NCI-H1092 (cell line): Measurements from ENCODE around the gene CLRN3.

ENCODE experiments used
- DNase-seq: peaks from one replicate; lab custom pipeline; 2025; lab: John Stamatoyannopoulos, UW

CLRN3 gene

DNA sequence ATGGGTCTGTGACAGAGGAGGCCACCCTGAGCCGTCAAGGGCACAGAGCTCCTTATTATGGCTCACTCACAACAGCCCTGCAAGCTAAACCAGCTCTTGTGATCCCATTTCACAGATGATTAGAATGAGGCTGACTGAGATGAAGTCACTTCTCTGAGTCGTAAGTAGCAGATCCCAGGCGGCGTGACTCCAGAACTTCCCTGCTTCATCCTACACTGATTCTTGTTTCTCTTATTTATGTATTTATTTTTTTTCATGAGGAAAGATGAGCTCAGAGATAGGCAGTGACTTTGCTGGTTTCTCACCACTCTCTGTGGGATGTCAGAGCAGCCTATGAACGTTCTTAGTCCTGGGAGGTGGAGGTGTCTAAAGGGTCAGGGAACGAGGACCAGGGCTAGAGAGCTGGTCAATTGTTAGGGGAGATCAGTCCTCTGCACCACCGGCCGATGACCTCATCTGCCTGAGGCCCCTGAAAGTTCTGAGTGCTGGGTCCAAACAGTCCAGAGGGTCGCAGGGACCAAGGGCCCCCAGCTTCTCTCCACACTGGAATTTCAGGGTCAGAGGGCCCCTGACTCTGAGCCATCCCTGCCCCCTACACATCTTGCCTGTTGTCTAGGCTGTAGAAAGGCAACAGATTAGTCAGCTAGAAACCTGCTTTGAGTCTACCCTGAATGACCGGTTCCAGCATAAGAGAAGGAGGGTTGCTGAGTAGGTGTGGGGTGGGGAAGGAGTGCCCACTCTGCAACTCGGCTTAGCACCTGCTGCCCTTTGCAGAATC is 17.9 kb downstream of the CLRN3 start:
- no peak for DNase-seq

DNA sequence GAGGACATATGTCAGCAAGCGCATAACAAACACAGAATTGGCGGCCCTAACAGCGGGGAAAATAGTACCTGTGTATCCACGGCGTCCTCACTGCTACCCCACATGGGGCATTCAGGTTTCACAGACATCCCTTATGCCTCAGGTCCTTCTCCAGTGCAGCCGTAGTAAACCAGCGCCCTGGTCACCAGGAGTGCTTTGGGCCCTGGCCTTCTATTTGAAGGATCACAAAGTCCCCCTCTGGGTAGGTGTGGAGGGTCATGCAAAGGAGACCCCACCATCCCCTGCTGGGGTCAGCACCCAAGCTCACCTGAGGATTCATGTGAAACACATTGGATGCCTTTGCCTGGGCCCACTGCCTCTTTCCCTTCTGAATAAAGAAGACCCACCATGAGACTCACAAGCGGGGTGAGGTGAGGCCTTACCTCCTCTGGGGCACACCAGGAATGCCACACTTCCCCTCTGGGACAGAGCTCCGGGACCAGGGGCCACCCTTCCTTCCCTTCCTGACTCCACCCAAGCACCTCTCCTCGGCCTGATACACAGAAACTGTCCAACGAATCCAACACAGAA is 18.8 kb downstream of the CLRN3 start:
- DNase-seq: no peak

DNA sequence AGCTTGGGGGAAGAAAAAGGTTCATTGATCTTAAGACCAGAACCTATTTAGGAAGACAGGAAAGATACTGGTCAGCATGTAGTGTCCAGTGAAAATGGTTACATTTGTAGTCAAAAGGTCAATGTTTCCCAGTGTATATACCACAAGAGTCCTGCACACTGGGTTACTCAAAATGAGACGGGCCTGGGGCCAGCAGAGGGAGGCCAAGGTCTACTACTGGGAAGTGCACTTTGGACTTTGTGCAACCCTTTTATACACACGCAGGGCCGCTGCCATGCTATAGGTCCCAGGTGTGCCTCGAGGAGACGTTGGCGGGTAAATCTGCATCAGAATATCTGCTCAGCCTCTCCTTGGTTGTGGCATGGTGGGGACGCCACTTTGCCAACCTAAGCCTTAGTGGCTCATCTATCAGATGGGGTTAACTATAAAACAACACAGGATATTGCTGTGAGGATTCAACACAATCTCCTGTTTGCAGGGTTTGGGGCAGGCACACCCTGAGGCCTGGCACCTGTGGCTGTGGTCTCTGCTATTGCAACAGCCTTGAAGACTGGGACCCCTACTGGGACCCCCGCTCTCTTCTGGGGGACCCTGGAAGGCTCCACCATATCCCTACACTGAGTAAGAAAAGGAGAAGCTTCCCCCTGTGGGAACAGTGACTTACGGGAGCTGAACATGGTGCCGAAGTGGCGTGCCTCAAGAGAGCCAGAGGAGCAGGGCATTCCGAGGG is 19.7 kb downstream of the CLRN3 start:
- DNase-seq: no peak

DNA sequence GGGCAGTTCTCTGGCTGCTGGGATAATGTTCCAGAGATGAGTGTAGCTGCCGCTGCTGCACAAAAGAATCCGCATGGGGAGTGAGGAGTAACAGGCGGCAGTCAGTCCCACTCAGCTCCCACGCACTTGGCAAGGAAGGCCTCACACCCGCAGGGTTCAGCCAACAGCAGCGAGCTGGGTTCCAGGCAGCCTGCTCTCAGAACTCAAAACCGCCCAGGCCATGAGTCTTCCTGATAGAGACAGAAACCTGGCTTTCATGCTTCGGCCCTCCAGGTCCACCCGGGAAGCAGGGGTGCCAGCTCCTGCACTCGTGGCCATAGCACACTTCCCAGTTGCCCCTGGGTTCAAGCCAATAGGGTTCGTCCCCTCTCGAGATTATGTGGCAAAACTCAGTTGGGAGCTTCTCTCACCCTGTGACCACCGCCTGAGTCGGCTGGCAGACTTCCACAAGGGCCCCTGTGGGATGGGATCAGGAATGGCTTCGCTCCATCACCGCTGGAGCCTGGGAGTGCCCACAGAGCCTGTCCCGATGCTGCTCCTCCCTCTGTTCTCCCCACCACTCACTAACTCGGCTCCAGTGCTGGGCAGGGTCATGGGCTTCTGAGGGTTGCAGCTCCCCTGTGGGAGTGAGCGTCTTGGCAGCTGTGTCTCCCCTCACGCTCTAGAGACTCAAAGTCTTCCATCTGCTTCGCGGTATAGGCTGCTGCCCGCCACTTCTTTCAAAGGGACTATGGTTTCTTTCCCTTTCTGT is 20.6 kb downstream of the CLRN3 start:
- no peak for DNase-seq

DNA sequence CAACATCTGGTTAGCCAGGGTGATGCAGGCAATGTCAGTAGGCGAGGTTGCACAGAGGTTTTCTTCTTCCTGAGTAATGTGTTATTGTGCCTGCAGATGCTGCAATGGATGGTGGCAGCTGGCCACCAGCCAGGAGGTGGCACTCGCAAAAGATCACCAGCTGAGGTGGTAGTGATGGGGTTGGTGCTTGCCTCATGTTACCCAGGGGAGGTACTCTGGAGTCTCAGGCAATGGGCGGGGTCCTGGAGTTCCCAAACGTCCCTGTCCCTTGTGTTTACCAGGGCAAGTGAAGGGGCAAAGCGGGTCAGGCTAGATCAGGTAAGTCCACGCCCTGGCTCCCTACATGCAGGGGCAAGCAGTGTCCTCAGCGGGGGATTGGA is 21.1 kb downstream of the CLRN3 start:
- DNase-seq: no peak

DNA sequence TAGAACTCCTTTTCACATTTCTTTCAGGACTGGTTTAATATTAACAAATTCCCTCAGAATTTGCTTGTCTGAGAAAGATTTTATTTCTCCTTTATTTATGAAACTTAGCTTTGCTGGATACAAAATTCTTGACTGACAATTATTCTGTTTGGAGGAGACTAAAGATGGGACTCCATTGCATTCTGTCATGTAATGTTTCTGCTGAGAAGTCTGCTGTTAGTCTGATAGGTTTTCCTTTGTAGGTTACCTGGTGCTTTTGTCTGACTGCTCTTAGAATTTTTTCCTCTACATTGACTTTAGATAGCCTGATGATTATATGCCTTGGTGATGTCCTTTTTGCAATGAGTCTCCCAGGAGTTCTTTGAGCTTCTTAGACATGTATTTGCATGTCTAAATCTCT is 23.4 kb downstream of the CLRN3 start:
- DNase-seq: no peak

DNA sequence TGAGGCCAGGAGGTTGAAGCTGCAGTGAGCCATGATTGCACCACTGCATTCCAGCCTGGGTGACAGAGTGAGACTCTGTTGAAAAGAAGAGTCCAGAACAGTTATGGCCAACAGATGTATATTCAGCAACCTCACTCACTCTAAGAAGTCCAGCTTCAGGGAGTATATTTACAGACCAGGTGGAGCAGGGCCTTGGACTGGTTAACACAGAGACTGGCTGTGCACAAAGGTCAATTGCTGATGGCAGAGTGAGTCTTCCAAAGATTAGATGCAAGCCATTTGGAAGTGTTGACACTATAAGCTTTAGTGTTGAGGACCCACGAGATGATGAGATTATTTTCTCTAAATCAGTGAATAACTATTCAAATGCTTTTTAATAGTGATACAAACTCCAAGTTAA is 24.9 kb downstream of the CLRN3 start:
- no peak for DNase-seq

DNA sequence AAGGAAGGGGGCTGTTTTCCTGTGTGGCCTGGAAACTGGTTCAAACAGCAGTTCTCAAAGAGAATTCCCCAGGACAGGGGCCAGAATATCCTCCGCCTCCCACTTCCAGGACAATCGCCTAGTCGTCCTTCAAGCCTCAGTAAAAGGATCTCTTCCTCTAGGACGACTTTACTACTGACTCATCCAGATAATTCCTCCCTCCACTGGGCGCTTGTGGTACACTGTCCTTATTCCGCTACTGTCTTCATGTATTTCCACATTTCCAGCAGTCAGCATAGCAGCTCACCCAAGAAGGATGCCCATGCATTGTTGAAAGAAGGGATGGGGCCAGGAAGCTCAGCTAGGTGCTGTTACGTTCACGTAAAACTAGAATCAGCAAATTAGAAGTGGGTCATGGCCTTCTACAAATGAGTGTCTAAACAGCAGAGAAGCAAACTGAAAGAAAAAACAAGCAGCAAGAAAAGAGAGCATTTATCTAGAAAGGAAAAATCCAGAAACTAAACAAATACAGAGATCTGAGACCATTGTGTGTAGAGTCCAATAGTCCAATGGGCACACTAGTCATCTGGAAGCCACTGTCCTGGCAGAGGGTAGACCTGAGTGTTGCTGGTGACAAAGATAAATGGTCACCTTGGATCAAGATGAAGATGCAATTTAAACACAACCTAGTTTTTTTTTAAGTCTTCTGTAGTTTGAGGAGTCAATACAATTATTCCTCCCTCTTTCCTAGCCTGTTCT is 26.3 kb downstream of the CLRN3 start:
- DNase-seq: no peak

DNA sequence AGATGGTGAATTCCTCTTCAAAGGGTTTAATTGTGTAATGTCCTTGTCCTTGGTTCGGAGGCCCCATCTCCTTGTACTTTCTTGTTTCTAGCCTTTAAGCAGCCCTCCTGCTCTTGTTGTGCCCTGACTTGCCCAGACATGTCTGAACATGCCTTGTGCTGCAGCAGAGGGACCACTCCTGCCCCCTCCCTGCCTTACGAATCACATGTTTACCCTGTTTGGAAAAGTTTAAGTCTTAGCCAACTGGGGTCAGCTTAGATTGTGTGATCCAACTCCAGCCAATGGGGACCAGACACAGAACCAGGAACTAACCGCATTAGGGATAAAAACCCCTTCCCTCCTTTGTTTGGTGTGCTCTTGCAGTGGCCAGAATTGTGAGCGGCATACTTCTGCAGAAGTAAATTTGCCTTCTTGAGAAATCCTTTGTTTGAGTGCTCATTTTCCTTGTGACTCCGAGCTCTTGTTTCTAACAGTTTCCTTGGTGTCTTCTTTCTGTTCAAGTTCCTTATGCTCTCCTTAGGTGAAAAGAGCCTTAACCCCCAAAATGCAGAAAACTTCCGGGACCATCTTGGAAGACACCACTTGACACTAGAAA is 29.4 kb downstream of the CLRN3 start:
- no peak for DNase-seq

DNA sequence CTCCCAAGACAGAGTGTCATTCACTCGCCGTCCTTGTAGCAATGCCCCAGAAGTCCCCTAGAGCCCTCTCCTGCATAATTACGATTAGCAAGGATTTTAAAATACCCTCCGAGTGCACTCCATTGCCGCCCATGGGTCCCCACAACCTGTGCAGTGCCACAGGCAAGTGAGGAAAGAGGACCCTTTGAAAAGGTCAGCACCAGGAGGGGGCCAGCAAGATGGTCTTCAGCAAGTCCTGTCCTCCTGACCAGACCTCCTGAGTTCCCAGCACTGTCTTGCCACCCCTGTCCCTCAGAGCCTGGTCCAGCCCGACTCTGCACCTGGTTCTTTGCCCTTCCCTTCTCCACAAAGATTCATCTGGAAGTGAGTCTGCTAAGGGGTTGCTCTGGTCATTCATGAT is 32.1 kb downstream of the CLRN3 start:
- no peak for DNase-seq

DNA sequence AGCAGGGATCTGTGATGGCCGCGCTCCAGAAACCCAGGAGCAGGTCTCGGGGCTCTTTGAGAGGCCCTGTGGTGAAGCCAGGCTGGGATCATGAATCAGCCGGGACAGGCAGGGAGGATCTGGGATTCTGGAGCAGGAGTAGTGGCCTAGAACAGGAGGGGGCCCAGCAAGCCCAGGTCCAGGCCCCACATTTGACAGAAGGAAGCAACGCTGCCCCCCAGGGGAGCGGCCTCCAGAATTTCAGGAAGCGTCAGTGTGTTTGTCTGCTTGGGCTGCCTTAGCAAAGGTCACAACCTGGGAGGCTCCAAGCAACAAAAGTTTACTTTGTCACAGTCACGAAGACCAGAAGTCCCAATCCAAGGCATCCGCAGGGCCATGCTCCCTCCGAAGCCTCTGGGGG is 36.8 kb downstream of the CLRN3 start:
- DNase-seq: no peak

DNA sequence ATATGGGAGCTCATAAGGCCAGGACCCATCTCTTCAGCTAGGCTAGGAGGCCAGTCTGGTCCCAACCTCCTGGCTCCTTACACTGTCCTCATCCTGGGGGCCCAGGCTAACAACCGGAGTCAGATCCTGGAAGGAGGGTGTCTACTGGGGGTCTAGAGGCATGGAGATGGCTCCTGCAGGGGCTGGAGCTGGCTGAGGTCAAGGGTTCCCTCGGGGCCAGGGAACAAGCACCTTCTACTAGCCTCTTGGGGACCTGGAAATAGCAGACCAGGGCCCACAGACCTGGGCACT is 37.2 kb downstream of the CLRN3 start:
- DNase-seq: no peak

DNA sequence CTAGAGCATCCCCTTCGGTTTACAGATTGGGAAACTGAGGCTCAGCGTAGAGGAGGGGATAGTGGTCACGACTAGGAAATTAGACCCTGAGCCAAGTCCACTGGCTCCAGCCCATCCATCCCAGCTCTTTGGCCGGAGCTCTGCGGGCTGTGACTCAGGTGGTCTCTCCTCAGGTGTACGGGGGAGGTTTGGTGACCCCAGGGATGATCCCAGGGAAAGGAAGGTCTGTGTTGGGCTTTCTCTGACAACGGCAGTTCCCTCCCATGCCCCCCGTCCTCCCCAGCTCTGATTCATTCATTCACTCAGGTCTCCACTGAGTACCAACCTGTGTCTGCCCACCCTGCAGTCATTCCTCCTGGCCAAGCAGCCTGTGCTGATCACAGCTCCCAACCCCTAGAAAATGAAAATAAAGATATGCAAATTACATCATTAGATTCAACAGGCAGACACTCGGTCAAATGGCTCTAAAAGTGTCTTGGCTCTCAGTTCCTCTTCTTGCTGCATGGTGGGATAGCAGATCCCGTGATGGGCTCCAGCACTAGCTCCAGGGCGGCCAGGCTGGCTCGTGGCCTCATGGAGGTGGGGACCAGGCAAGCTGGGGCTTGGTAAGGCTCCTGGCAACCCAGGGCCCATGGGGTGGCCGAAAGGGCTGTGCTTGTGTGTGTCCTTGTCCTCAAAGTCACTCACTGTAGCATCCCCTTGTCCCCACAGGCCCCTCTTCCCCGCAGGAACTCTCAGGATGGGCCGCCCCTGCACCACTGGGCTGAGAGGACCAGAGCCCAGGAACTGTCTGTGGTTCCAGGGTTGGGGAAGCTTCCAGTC is 37.8 kb downstream of the CLRN3 start:
- no peak for DNase-seq

DNA sequence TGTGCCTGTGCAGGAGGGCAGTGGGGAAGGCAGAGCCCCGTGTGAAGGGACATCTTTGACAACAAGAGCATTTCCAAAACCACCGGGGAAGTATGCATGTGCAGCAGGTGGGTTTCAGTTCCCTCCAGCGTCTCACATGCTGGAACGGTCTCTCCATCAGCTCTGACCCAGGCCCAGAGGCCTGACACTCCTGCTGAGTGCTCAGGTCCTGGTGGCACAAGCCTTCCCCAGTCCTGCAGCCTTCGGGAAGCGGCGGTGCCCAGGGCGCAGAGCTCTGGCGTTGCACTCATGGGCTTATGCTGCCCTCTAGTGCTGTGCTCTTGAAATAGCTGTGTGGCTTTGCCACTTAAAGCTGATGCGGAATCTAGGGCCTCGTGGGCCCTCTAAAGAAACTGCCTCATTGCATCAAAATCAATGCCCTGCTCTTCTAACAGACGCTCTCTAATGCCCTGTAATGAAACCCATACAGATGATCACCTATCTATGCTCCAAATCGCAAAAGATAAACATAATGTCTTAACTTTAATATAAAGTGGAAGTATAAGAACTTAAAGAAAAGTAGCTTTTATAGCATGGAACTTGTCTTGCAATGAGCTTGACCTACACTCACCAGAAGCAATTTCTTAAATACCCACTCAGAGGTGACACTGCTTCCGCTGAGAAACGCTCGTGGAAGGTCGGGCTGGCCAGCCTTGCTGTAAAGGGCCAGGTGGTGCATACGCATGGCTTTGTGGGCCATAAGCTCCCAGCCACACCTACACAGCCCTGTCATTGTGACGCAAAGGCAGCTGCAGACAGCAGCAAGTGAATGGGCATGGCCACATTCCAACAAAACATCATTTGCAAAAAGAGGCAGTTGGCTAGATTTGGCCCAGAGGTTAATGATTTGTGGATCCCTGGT is 38.6 kb downstream of the CLRN3 start:
- DNase-seq: peak; percentile 48

DNA sequence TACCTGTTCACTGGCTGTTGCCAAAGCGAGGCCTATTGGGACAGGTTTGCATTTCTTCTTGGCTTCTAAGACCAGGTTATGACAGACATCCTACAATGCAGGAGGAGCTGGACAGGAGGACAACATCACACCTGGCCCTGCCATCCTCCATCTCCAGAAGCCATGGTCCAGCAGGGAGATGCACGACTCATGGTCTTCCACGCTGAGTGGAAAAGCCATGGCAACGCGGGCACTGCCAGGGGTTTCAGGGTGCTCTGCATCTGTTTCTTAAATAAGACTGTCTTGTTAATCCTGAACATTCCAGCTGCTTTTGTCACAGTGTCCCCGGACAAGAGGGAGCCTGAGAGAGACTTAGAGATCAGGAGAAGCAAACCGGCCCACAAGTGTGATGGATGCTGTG is 40.3 kb downstream of the CLRN3 start:
- DNase-seq: no peak

DNA sequence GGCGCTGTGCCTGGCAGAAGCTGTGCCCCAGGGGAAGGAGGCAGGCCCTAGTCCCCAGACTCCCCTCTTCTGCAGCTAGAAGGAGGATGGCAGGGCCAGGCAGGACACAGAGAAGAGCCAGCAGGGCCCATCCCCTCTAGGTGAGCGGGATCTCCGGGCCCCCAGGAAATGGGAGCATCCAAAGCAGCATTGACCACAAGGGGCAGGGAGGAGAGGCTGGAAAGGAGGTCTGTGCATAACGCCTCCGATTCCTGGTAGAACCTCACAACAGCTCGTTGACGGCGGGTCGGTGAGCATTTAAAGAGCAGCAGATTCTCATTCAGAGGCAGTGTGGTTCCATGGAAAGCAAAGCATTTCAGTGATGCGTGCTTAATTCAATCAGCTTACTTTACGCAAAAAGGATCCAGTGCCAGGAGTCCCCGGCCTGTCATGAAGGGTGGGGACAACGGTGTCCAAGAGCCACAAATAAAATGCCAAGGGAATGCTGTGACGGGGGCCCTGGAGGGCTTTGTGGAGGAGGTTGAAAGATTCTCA is 41.0 kb downstream of the CLRN3 start:
- DNase-seq: no peak

DNA sequence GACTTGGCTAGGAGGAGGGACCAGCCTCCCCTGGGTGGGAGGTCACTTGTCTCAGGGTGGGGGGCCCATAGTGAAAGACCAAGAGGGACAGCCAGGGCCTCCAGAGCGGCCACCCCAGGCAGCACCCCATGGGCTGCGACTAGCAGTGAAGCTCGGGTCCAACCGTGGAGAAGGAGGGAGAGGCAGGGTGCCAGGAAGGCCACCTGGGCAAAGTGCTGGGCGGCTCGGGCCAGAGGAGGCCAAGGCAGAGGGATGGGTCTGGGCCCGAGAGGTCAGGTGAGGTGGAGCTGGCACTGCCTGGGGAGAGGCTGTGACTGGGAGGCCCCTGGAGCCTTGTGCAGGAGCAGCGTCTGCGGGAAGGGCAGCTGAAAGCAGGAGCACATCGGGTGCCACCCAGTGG is 41.8 kb downstream of the CLRN3 start:
- DNase-seq: no peak

DNA sequence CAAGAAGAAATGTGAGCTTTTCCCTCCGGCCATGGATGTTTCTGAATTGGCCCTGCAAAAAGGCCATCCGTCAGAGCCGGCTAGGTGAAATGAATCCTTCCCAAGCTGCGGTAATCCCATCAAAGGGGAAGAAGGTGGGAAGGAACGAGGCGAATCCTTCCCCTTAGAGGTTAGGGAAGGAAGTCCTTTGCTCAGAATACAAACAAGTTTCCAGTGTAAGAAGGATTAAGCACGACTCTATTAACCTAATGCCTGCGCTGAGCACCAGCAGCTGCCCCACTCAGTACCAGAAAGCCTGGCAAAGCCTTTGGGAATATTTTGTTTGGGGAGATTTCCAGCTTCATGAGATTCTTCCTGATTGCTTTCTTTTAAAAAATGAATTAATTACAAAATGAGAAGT is 42.8 kb downstream of the CLRN3 start:
- DNase-seq: no peak

DNA sequence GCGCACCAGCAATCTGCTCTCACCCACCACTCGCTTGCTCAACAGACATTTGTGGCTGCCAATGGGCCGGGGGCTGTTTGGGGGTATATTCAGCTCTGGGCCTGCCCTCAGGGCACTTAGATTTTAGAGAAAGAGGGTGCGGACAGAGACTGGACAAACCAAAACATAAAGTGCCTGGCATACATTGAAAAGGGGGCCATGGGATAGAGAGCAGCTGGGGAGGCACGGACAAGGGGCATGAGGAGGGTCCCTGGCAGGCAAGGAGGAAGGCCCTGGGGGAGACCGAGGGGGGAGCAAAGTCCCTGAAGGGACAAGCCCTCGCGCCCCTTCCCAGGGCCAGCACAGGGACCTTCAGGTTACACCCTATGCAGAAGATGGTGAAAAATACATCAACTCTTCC is 43.5 kb downstream of the CLRN3 start:
- no peak for DNase-seq

DNA sequence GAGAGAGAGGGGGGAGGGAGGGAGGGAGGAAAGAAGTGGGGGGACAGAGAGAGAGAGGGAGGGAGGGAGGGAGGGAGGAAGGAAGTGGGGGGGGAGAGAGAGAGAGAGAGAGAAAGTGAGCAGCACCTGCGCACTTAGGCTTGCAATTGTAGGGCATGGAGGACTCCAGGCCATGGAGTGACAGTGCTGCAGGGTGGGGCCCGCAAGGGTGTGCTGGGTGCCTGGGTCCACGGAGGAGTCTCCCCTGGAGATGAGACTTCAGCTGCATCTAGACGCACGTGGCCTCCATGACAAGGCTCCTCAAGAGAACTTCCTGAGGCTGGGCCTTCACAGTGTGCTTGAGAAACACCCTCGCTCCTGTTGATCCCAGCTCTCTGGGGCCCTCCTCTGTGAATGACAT is 44.5 kb downstream of the CLRN3 start:
- no peak for DNase-seq
